HepG2 (cell line): Measurements from ENCODE around the gene INKA1. TPM values are rescaled to one million over a fixed set of nuclear protein-coding genes. Genes with fewer than 3 reads are reported as not detected.
A peak's percentile ranks its signal among the peaks of the same experiment; 100 is the strongest.

Experiments
- GATA4 ChIP-seq: sonication (generic); IDR thresholded peaks from 2 replicates; pipeline ENCODE4 v1.6.1; 2016; ENCODE audit warnings: antibody characterized with exemption, low read depth, borderline replicate concordance
- HOXA5 ChIP-seq: sonication (generic); formaldehyde crosslinking; IDR thresholded peaks from 2 replicates; pipeline ENCODE4 v1.4.0; 2020; ENCODE audit warnings: missing genetic modification reagents
- TGIF2 ChIP-seq: IDR thresholded peaks from 2 replicates; pipeline ENCODE4 v1.6.1; 2016; ENCODE audit warnings: control low read depth, missing compliant biosample characterization
- ZNF343 ChIP-seq: sonication (generic); formaldehyde crosslinking; IDR thresholded peaks from 2 replicates; pipeline ENCODE4 v1.4.0; 2020; ENCODE audit warnings: mild to moderate bottlenecking, missing genetic modification reagents
- ZNF430 ChIP-seq: sonication (generic); formaldehyde crosslinking; IDR thresholded peaks from 2 replicates; pipeline ENCODE4 v1.9.0; 2021; ENCODE audit warnings: mild to moderate bottlenecking, missing genetic modification reagents
- polyA plus RNA-seq, 8 experiments: library from polyadenylated mRNA; depleted of rRNA in 3 of 8; stranded (reverse) in 7 of 8; unstranded in 1 of 8; fragments of >200 nt; fragmentation: Illumina TruSeq in 4 of 8; extraction: Trizol in 4 of 8; gene quantifications; 2 replicates each; pipeline versions ENCODE4 v1.2.1 to v1.2.3, GENCODE V29; 2011 to 2016; ENCODE audit warnings: low read depth in 4 of 8, missing spikeins in 1 of 8, mixed read lengths in 1 of 8; ENCODE audit not compliant: insufficient read depth in 1 of 8
- total RNA-seq, 5 experiments: library from RNA; depleted of rRNA; stranded (reverse); fragments of >200 nt; fragmentation: Illumina TruSeq; extraction: Trizol; gene quantifications; 2 replicates each; pipeline ENCODE4 v1.2.3, GENCODE V29; 2016; ENCODE audit warnings: low read depth in 1 of 5
- TF ChIP-seq, protein P1 (sequence below), 2 experiments: fragments of 450-650 bp in 1 of 2; sonication (generic) in 1 of 2; formaldehyde crosslinking in 1 of 2; IDR thresholded peaks; 2 replicates each; pipeline versions ENCODE4 v1.6.1 to v1.8.0; 2016 to 2022; ENCODE audit warnings: antibody characterized with exemption in 1 of 2, mild to moderate bottlenecking in 1 of 2, missing genetic modification reagents in 1 of 2
- TF ChIP-seq, protein P2 (sequence below): sonication (generic); formaldehyde crosslinking; IDR thresholded peaks from 2 replicates; pipeline ENCODE4 v1.8.1; 2023; ENCODE audit warnings: mild to moderate bottlenecking, inconsistent platforms, moderate library complexity, missing genetic modification reagents, borderline replicate concordance

Gene INKA1
- total and polyA plus RNA-seq, 2 of the 13 experiments (the other 11 are each of a cell fraction or from before 2014, with no cell fraction given): 0.22 to 0.41 TPM

DNA sequence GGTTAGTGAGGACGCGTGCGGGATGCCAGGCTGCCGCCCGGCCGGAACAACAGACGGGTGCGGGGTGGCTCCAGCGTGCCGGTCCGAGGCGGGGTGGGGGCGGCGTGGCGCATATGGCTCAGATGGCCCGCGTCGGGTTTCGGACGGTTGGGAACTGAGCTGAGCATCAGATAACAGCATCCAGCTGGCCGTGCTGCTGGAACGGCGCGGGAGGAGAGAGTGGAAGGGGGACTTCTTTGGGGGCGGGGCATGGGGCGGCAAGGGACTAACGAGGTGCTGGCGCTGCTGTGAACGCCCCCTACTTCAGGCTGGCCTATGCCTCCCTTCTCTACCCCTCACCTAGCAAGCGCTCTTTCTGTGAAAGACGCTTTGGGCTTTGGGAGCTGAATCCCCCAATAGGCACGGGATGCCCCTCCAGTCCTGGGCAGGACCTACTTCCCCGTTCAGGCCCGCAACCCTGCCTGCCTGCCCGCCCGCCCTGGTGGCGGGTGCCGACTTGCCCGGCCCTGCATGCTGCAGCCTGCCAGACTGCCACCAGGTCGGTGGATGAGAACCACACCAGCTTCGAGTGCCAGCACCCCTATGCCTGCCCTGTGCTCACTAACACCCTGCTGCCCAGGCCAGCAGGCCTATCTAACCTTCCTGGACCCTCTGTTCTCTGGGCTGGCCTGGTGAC is 542 bp downstream of the INKA1 start (continued):
- TF ChIP-seq, protein P1, sequence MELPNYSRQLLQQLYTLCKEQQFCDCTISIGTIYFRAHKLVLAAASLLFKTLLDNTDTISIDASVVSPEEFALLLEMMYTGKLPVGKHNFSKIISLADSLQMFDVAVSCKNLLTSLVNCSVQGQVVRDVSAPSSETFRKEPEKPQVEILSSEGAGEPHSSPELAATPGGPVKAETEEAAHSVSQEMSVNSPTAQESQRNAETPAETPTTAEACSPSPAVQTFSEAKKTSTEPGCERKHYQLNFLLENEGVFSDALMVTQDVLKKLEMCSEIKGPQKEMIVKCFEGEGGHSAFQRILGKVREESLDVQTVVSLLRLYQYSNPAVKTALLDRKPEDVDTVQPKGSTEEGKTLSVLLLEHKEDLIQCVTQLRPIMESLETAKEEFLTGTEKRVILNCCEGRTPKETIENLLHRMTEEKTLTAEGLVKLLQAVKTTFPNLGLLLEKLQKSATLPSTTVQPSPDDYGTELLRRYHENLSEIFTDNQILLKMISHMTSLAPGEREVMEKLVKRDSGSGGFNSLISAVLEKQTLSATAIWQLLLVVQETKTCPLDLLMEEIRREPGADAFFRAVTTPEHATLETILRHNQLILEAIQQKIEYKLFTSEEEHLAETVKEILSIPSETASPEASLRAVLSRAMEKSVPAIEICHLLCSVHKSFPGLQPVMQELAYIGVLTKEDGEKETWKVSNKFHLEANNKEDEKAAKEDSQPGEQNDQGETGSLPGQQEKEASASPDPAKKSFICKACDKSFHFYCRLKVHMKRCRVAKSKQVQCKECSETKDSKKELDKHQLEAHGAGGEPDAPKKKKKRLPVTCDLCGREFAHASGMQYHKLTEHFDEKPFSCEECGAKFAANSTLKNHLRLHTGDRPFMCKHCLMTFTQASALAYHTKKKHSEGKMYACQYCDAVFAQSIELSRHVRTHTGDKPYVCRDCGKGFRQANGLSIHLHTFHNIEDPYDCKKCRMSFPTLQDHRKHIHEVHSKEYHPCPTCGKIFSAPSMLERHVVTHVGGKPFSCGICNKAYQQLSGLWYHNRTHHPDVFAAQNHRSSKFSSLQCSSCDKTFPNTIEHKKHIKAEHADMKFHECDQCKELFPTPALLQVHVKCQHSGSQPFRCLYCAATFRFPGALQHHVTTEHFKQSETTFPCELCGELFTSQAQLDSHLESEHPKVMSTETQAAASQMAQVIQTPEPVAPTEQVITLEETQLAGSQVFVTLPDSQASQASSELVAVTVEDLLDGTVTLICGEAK (IDR thresholded peaks at IDR 0.05): no peak
- TF ChIP-seq, protein P1 (CRISPR knock-in tag; IDR thresholded peaks at IDR 0.05): 0 out of 2 replicates have a peak, but pooled peaks have one; percentile 3
- TF ChIP-seq GATA4 (no peak), TGIF2 (no peak), HOXA5 (CRISPR knock-in tag) (no peak), ZNF343 (CRISPR knock-in tag) (no peak), ZNF430 (peak; percentile 15; the same call in 1 of the 2 replicates)
- TF ChIP-seq, protein P2, sequence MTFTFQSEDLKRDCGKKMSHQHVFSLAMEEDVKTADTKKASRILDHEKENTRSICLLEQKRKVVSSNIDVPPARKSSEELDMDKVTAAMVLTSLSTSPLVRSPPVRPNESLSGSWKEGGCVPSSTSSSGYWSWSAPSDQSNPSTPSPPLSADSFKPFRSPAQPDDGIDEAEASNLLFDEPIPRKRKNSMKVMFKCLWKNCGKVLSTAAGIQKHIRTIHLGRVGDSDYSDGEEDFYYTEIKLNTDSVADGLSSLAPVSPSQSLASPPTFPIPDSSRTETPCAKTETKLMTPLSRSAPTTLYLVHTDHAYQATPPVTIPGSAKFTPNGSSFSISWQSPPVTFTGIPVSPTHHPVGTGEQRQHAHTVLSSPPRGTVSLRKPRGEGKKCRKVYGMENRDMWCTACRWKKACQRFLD (CRISPR knock-in tag): no peak
